K562 (cell line): ENCODE results near the gene DIS3L. TPM values are rescaled to one million over a fixed set of nuclear protein-coding genes. Genes with fewer than 3 reads are reported as not detected.

ENCODE experiments used
- ATF3 ChIP-seq, 2 experiments: fragments of 450-650 bp in 1 of 2; sonication (generic) in 1 of 2; formaldehyde crosslinking in 1 of 2; IDR thresholded peaks in 1 of 2; conservative IDR thresholded peaks in 1 of 2; 2 replicates each; pipeline versions ENCODE4 v1.6.1 to v1.8.1; 2016 to 2023; ENCODE audit warnings: mild to moderate bottlenecking in 2 of 2, moderate library complexity in 2 of 2, inconsistent platforms in 1 of 2, missing genetic modification reagents in 1 of 2
- FOXA3 ChIP-seq, 2 experiments: fragments of 450-650 bp in 1 of 2; sonication (generic) in 1 of 2; formaldehyde crosslinking; IDR thresholded peaks in 1 of 2; conservative IDR thresholded peaks in 1 of 2; 2 replicates each; pipeline versions ENCODE4 v1.4.0 to v1.8.0; 2020 to 2022; ENCODE audit warnings: mild to moderate bottlenecking in 2 of 2, missing genetic modification reagents in 1 of 2
- HNRNPL ChIP-seq: fragments of 200-400 bp; formaldehyde crosslinking; IDR thresholded peaks from 2 replicates; pipeline ENCODE4 v1.6.1; 2017; ENCODE audit warnings: low read depth, mild to moderate bottlenecking, low read length
- TBL1XR1 ChIP-seq, 2 experiments: IDR thresholded peaks; 2 replicates each; pipeline ENCODE4 v1.6.1; 2012; ENCODE audit warnings: improper control_type of control experiment in 2 of 2, low read length in 2 of 2, mild to moderate bottlenecking in 1 of 2
- TBP ChIP-seq: optimal IDR thresholded peaks from 2 replicates; pipeline ENCODE3; 2011; ENCODE audit warnings: low read depth, low read length, improper control_type of control experiment
- TEAD2 ChIP-seq: fragments of 450-650 bp; IDR thresholded peaks from 2 replicates; pipeline ENCODE4 v1.6.1; 2016; ENCODE audit warnings: missing genetic modification characterization, control low read depth, missing compliant biosample characterization
- ZBTB11 ChIP-seq, 3 experiments: fragments of 200-800 bp in 1 of 3; fragments of 250-450 bp in 1 of 3; fragments of 450-650 bp in 1 of 3; sonication (Bioruptor Pico) in 1 of 3; sonication (Bioruptor generic) in 1 of 3; formaldehyde crosslinking in 1 of 3; IDR thresholded peaks; 2 replicates each; pipeline versions ENCODE4 v1.6.1 to v1.8.0; 2016 to 2022; ENCODE audit warnings: mild to moderate bottlenecking in 2 of 3, missing genetic modification characterization in 2 of 3, missing compliant biosample characterization in 1 of 3, moderate library complexity in 1 of 3
- ZBTB8A ChIP-seq: fragments of 450-650 bp; IDR thresholded peaks from 2 replicates; pipeline ENCODE4 v1.6.1; 2018; ENCODE audit warnings: mild to moderate bottlenecking, moderate library complexity; ENCODE audit not compliant: partially characterized antibody
- ZNF354B ChIP-seq: fragments of 250-450 bp; sonication (Bioruptor Pico); IDR thresholded peaks from 2 replicates; pipeline ENCODE4 v1.4.0; 2020
- polyA plus RNA-seq, 8 experiments: library from polyadenylated mRNA; depleted of rRNA in 4 of 8; stranded (reverse) in 5 of 8; unstranded in 3 of 8; fragments of >200 nt; fragmentation: Nextera tagmentation in 2 of 8; fragmentation: Illumina TruSeq in 1 of 8; extraction: Ambion mirVana in 2 of 8; extraction: Trizol in 1 of 8; gene quantifications; 2 replicates each; pipeline versions ENCODE4 v1.2.1 to v1.2.3, GENCODE V29; 2011 to 2014; ENCODE audit warnings: inconsistent platforms in 1 of 8, missing spikeins in 1 of 8
- total RNA-seq, 7 experiments: library from RNA; depleted of rRNA in 6 of 7; stranded (reverse); fragments of >200 nt in 6 of 7; fragmentation: Illumina TruSeq in 2 of 7; extraction: Trizol in 2 of 7; gene quantifications; 2 replicates each; pipeline versions ENCODE4 v1.2.1 to v1.2.3, GENCODE V29; 2011 to 2021; ENCODE audit warnings: low replicate concordance in 1 of 7
- TF ChIP-seq, protein P1 (sequence below): sonication (generic); formaldehyde crosslinking; IDR thresholded peaks from 2 replicates; pipeline ENCODE4 v1.8.0; 2022; ENCODE audit warnings: missing genetic modification reagents, mild to moderate bottlenecking, borderline replicate concordance
- TF ChIP-seq, protein P2 (sequence below), 2 experiments: fragments of 450-650 bp; IDR thresholded peaks; 2 replicates each; pipeline ENCODE4 v1.6.1; 2018; ENCODE audit warnings: mild to moderate bottlenecking in 2 of 2, low read depth in 1 of 2; ENCODE audit not compliant: partially characterized antibody in 2 of 2
- TF ChIP-seq, protein P3 (sequence below): sonication (generic); formaldehyde crosslinking; IDR thresholded peaks from 2 replicates; pipeline ENCODE4 v1.8.0; 2022; ENCODE audit warnings: mild to moderate bottlenecking, missing genetic modification reagents, borderline replicate concordance

The DIS3L gene
- total and polyA plus RNA-seq, 9 of the 15 experiments (the other 6 are each of a cell fraction or from before 2014, with no cell fraction given): 5.9 to 34.6 (median 16.9) TPM

- TF ChIP-seq, protein P1, sequence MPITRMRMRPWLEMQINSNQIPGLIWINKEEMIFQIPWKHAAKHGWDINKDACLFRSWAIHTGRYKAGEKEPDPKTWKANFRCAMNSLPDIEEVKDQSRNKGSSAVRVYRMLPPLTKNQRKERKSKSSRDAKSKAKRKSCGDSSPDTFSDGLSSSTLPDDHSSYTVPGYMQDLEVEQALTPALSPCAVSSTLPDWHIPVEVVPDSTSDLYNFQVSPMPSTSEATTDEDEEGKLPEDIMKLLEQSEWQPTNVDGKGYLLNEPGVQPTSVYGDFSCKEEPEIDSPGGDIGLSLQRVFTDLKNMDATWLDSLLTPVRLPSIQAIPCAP (CRISPR knock-in tag): no peak
- TF ChIP-seq, protein P2, sequence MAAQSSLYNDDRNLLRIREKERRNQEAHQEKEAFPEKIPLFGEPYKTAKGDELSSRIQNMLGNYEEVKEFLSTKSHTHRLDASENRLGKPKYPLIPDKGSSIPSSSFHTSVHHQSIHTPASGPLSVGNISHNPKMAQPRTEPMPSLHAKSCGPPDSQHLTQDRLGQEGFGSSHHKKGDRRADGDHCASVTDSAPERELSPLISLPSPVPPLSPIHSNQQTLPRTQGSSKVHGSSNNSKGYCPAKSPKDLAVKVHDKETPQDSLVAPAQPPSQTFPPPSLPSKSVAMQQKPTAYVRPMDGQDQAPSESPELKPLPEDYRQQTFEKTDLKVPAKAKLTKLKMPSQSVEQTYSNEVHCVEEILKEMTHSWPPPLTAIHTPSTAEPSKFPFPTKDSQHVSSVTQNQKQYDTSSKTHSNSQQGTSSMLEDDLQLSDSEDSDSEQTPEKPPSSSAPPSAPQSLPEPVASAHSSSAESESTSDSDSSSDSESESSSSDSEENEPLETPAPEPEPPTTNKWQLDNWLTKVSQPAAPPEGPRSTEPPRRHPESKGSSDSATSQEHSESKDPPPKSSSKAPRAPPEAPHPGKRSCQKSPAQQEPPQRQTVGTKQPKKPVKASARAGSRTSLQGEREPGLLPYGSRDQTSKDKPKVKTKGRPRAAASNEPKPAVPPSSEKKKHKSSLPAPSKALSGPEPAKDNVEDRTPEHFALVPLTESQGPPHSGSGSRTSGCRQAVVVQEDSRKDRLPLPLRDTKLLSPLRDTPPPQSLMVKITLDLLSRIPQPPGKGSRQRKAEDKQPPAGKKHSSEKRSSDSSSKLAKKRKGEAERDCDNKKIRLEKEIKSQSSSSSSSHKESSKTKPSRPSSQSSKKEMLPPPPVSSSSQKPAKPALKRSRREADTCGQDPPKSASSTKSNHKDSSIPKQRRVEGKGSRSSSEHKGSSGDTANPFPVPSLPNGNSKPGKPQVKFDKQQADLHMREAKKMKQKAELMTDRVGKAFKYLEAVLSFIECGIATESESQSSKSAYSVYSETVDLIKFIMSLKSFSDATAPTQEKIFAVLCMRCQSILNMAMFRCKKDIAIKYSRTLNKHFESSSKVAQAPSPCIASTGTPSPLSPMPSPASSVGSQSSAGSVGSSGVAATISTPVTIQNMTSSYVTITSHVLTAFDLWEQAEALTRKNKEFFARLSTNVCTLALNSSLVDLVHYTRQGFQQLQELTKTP (IDR thresholded peaks at IDR 0.05; ENCODE audit: low read depth in 1 of 2, partially characterized antibody in 2 of 2): no peak
- TF ChIP-seq HNRNPL (no peak), TEAD2 (tag) (no peak), ZBTB11 (CRISPR knock-in tag; IDR thresholded peaks at IDR 0.05) (0 out of 6 replicates have a peak, but pooled peaks of 1 of the 3 experiments have one; percentile 32), TBP (peak; percentile 92), TBL1XR1 (IDR thresholded peaks at IDR 0.05; ENCODE audit: low read length in 2 of 2) (0 out of 4 replicates have a peak, but pooled peaks have one; percentile 24 to 47), ZBTB8A (no peak), FOXA3 (CRISPR knock-in tag; conservative IDR thresholded peaks at IDR 0.05 in 1 of 2, IDR thresholded peaks at IDR 0.05 in 1 of 2) (no peak), ZNF354B (CRISPR knock-in tag) (no peak), ATF3 (IDR thresholded peaks at IDR 0.05) (no peak), ATF3 (CRISPR knock-in tag; conservative IDR thresholded peaks at IDR 0.05) (0 out of 2 replicates have a peak, but pooled peaks have one; percentile 40)
- TF ChIP-seq, protein P3, sequence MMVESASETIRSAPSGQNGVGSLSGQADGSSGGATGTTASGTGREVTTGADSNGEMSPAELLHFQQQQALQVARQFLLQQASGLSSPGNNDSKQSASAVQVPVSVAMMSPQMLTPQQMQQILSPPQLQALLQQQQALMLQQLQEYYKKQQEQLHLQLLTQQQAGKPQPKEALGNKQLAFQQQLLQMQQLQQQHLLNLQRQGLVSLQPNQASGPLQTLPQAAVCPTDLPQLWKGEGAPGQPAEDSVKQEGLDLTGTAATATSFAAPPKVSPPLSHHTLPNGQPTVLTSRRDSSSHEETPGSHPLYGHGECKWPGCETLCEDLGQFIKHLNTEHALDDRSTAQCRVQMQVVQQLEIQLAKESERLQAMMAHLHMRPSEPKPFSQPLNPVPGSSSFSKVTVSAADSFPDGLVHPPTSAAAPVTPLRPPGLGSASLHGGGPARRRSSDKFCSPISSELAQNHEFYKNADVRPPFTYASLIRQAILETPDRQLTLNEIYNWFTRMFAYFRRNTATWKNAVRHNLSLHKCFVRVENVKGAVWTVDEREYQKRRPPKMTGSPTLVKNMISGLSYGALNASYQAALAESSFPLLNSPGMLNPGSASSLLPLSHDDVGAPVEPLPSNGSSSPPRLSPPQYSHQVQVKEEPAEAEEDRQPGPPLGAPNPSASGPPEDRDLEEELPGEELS (CRISPR knock-in tag): no peak
These were observed 63.2 kb downstream of the DIS3L start, which contains the start of gene TIPIN (continued) for GRCh38 chr15:66356359-66357236.
